GM18511 (cell line): ENCODE results near the gene RNU1-3.
"Not testable (repeated sequence)": the region's sequence is repeated elsewhere in the genome, so short reads cannot be mapped to it uniquely, and the experiment has no call there.

ENCODE experiments used
- ATAC-seq: cut with Tn5 transposase; IDR thresholded peaks from one replicate; pipeline ENCODE4 v1.9.1; 2021; ENCODE audit warnings: mild to moderate bottlenecking, moderate library complexity; ENCODE audit not compliant: unreplicated experiment

Gene RNU1-3

DNA sequence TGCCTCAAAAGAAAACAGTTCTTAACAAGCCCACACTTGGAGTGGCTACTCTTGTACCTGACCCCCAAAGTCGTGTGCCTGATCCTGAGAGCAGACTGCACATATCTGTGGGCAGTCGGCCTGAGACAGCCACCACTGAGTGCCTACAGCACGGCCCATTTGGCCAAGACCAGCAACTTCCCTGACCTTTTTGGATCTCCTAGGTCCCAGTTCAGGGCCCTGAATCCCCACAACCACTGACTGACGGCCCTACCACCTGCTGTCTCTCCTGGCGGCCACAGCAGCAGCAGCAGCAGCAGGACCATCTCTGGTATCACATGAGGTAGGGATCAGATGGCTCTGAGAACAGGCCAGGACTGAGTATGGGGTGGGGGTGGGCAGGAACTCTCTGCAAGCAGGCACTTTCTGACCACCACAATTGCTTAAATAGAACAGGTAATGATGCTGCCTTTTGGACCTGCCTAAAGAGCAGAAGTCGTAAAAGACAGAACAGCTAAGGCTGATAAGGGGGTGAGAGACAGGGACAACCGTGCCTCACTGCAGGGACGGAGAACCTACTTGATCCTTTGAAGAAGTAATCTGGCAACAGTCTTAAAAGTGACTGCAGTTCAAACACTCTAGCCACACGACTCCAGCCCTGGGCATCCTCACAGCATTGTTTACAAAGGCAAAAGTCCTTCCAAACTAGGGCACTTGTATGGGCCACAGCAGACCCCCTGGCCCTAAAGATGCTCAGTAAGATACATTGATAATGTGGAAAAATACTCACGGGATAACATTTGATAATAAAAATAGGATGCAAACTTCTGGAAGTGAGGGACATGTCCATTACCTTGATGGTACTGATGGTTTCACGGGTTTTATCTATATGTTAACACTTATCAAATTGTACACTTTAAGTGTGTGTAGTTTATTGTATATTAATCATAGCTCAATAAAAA is 27.4 kb downstream of the RNU1-3 start:
- not testable (repeated sequence) for ATAC-seq

DNA sequence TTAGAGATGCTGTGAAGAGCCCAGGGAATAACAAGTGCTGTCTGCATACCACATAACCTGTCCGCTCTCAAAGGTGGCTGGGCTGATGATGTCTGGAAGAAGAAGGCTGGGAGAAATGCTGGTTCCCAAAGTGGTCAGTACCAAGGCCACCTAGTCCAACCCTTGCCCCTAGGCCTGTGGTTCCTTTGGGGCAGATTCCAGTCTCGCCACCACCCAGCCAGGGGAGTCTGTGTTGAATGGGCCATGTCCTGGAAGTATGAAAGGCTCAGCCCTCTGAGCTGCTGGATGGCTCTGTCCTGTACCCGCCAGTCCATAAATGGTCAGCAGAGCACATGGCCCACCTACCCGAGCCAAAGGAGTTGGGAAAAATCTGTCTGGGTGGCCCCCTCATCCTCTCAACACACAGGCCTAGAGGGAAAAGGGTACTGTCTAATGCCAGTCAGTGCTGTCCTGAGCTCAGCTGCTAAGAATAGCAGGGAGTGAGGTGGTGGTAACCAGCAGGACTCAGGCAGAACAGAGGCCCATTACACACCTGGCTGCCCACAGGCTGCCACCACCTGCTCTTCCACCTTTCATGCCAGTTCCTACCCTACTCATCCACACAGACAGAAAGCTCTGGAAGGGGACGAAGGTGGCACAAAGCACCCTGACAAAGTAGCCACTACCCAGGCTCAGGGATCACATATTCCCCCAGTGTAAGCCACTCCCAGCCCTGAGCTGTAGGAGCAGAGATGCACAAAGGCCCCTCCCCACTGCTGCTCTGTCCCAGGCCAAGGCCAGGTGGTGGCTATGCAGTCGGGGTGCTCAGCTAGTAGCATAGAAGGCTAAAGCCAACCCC is 28.6 kb downstream of the RNU1-3 start:
- ATAC-seq = not testable (repeated sequence)

DNA sequence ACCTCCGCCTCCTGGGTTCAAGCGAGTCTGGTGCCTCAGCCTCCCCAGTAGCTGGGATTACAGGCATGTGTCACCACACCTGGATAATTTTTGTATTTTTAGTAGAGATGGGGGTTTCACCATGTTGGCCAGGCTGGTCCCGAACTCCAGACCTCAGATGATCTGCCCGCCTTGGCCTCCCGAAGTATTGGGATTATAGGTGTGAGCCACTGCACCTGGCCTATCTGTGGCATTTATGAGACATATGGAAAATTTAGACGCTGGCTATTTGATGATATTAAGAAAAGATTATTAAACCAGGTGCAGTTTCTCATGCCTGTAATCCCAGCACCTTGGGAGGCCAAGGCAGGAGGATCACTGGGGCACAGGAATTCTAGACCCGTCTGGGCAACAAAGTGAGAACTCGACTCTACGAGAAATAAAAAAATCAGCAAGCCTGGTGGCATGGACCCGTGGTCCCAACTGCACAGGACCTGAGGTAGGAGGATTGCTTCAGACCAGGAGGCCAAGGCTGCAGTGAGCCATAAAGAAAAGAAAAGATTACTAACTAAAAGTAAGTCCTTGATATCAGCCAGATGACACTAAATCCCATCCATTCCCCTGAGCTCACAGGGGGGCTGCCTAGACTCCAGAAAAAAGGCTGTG is 30.1 kb downstream of the RNU1-3 start:
- ATAC-seq = not testable (repeated sequence)

DNA sequence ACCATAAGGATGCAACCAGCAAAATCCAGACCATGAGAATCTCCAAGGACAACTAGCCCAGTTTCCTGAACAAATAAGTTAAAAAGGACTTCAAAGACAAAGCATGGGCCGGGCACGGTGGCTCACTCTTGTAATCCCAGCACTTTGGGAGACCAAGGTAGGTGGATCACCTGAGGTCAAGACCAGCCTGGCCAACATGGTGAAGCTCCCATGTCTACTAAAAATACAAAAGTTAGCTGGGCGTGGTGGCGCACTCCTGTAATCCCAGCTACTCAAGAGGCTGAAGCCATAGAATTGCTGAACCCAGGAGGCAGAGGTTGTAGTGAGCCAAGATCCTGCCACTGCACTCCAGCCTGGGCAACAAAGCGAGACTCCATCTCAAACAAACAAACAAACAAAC is 30.8 kb downstream of the RNU1-3 start:
- not testable (repeated sequence) for ATAC-seq

DNA sequence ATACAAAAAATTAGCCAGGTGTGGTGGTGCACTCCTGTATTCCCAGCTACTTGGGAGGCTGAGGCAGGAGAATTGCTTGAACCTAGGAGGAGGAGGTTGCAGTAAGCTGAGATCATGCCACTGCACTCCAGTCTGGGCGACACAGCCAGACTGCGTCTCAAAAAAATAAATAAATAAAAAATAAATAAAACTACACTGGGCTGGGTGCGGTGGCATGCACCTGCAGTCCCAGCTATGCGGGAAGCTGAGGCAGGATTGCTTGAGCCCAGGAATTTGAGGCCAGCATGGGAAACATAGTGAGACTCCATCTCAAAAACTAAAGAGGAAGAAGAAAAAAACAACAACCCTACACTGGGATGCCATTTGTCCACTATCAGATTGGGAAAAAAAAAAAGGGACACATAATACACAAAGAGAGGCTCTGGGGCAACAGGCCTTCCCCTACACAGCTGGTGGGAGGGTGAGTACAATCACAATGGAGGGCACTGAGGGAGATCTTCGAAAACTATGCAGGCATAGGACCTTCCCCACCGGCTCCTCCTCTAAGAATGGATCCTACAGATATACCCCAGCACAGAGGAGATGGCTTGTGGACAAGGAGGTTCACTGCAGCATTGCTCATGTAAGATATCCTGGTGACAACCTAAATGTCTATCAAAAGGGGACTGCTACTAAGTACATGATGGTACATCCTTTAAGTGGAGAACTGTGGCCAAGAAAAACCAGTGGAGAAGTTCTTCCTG is 33.0 kb downstream of the RNU1-3 start:
- not testable (repeated sequence) for ATAC-seq

DNA sequence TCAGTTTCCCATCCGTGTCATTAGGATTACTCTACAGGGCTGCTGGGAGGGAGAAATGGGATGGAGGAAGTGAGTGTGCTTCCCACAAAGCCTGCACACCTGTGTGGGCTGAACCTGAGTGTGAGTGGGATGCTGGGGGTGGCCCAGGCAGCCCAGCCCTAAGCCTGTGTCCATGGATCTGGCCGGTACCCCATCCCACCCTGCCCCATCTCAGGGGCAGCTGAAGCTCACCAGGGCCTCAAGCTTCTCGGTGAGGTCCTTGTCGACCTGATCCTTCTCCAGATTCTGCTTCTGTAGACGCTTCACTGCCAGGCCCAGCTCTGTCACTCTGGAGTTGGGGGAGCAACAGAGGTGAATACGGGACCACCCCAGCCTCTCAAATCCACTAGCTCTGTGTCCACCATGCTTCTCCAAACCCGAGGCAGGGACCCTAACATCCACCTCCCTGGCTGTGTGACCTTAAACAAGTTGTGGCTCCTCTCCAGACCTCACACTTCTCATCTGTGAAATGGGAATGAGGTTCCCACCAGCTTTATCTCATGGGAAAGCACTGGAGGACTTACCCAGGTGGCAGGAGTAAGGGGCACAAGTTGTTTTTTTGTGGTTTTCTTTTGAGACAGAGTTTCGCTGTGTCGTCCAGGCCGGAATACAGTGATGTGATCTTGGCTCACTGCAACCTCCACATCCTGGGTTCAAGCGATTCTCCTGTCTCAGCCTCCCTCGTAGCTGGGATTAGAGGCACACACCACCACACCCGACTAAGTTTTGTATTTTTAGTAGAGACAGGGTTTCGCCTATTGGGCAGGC is 34.5 kb downstream of the RNU1-3 start:
- ATAC-seq = not testable (repeated sequence)

DNA sequence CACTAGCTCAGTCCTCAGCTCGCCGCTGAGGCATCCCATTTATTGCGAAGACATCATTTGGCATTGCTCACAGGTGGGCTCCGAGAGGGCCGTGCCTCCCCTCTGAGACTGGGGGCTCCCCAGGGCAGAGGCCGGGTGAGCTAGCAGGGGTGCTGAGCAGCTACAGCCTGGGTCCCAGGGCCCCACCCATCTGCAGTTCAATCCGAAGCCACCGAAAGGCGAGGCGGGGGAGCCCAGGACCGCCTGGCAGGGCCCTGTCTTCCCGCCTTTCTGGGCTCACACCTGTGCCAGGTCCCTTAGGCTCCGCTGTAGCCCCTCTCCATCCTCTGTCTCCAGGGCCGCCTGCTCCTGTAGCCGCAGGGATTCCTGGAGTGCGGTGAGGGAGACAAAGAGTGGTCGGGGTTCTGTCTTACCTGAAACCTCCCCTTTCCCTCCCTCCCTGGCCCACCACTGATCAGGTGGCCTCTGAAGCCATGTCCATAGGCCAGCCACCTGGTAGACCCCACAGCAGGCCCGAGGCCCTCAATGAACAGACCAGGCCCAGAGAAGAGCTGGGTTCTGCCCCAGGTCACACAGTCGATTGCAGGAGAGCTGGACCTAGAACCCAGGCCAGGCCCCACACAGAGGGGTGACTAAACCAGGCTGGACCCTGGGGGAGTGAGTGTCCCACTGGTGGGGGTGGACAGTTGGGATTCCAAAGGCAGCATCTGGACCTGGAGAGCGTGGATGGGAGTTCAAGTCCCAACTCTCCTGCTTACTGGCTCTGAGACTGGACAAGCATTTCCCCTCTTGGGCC is 35.3 kb downstream of the RNU1-3 start:
- ATAC-seq = no peak

DNA sequence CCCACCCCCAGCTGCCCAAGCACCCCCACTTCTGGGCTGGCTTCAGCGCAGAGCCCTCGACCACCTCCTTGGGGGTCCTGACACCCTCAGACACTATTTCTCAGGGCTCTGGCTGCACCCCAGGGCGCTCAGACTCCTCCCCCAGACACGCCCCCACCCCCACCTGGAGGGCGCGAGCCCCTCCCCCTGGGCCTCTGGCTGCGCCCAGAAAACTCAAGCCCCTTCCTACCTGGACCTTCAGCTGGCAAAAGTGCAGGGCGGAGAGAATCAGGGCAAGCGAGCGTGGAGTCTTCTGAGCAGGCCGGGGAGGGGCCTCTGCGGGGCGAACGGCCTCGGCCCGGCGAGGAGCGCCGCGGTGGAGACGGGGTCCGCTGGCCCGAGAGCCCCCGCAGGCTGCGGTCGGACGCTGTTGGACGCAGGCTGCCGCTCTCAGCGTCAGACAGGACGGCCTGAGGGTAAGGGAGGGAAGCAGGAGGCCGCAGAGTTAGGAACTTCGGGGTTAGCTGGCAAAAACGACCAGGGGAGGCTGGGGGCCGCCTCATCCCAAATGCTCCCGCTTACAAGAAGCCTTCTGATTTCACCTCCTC is 36.0 kb downstream of the RNU1-3 start:
- ATAC-seq = no peak

DNA sequence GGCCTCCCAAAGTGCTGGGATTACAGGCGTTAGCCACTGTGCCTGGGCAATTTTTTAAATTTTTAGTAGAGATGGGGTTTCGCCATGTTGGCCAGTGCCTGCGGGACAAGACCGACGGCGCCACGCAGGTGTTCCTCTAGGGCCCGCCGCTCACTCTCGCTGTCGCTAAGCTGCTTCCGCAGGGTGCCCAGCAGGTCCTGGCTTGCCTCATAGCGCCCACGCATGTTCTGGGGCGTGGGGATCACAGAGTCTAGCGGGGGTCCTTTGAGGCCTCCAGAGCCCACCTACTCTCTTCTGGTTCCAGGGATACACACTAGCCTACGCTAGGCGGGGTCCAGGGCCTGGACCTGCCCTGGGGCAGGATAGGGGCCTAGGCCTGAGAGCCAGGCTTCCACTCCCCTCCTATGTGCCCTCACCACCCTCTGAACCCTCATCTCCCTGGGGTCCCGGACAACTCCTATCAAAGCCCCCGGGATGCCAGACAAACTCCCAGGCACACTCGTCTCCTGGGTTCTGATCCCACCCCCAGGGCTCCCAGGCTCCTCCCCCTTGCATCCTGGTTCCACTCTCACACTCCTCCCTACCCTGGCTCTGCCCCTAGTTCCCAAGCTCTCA is 36.7 kb downstream of the RNU1-3 start:
- not testable (repeated sequence) for ATAC-seq

DNA sequence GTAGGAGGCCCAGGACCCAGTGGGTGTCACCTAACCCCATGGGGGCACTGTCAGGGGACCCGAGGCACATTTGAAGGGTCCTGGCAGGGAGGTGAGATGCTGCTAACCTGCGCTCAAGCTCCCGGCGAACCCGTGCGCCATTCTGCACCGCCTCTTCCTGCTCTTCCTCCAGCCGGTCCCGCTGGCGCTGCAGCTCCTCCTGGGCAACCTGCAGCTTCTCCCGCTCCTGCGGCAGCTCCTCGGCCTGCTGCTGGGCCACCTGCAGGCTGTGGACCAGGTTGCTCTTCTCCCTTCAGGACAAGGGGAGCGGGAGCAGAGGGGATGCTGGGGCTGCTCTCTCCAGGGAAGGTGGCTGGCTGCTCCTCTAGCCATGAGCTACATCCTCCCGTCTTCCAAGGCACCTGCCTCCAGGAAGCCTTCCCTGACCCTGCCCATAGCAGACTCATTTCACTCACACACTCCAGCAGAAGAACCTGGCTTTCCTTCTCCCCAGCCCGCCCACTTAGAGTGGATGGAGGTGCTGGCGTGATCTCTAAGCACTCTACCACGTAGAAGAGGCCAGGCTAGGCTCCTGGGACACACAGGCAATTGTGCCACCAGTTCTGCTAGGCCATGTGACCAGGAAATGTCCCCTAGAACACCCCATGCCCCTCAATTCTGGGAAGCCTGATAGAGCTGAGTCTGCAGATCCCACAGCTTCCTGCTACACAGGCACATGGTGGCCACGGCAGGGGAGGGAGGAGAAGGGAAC is 38.2 kb downstream of the RNU1-3 start:
- no peak for ATAC-seq

DNA sequence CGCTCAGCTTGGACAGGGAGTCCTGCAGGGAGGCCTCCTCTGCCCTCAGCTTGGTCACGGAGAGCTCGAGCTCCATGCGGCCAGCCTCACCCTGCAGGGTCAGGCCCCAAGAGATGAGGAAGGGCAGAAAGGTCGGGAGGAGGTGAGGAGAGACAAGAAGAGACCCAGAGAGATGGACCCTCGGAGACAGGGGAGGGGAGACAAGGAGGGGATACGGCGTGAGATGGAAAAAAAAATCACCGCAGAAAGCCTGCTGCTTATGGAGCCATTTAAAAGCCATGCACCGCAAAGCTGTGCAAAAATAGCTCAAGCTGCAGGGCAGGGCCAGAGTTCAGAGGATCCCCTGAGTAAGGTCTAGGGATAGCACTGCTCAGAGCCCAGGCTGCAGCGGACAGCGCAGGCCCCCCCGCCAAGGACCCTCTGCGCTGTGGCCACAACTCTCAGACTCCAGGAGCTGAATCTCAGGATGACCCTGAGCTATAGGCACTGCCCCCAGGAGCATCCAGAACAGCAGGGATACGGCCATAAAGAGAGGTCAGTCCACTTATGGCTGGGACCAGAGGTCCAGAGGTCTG is 40.3 kb downstream of the RNU1-3 start:
- ATAC-seq = not testable (repeated sequence)

DNA sequence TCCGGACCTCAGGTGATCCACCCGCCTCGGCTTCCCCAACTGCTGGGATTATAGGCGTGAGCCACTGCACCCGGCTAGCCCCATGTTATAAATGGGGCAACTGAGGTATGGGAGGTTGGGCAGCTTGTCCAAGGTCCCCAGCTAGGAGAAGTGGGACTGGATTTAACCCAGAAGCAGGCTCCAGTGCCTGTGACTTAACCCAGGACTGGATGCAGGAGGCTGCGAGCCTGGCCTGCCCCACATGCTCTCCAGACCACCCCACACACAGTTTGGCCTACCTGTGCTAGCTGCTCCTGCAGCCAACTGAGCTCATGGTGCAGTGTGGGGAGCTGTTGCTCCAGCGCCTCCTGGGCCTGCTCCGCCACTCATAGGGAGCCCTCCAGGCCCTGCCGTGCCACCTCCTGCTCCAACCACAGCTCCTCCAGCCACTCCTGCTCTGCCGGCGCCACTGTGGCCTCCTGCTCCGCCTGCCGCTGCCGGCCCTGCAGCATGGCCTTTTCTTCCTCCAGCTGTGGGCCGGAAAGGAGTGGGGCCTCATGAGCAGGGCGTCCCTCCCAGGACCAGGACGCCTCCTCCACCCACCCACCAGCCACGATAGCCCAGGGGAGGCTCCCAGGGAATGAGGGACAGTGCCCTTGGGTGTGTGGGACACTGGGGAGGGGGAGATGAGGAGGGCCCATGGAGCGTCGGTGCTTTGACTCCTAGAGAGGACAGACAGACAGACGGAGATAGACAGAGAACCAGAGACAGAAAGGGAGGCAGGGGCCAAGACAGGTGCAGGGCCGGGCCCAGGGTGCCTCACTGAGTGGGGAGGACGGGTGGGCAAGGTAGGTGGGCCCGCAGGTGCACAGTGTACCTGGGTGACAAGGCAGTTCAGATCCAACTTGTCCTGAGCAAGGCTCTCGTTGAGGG is 41.0 kb downstream of the RNU1-3 start:
- ATAC-seq = no peak

DNA sequence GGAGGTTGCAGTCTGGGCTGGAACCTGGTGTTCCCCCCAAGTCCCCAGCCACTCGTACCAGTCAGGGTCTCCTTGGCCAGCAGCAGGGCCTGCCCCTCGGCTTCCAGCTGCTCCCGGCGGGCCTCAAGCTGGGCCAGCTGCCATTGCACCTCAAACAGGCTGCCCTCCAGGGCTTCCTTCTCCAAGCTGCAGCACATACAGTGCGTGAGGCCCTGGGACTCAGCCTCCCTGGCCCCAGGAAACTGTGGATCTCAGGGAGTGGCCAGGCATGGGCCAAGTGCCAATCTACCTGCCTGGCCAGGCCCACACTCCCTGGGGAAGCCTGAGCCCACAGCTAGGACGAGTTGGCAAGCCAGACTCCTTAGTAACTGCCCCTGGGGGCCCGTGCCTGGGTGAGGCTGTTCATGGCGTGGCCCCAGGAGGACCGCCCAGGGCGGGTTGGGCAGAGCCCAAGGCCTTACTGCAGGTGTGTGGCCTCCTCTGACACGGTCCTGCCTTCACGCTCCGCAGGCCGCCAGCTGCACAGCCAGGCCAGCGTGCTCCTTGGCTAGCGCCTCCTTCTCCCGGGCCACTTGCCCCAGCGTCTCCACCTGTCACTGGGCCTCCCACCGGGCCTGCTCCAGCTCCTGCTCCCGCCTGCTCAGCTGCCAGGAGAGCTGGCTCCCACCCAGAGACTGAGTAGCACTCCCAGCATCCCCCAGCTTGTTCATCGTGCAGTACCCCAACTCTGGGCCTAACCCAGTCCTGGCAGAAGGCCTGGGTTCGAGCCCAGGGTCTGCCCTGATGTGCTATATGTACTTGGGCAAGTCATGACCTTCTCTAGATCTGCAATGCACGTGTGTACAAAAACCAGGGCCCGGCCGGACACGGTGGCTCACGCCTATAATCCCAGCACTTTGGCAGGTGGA is 42.7 kb downstream of the RNU1-3 start:
- not testable (repeated sequence) for ATAC-seq

DNA sequence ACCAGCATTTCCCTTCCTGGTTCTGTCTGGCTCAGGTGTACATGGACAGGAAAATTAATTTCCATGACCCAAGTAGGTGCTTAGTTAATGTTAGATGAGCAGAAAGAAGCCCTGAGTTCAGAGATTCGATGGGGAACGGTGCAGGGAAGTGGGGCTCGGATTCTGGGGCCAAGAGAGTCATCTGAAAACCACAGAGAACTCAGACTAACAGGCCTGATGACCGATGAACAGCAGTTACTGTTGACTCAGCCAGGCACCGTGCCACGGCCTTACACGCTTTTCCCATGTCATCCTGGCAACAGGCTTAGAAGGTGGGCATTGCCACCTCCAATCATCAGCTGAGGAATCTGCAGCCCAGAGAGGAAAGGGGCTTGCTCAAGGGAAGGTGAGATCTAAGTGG is 43.4 kb downstream of the RNU1-3 start:
- ATAC-seq = not testable (repeated sequence)
